GM06990 (cell line): ENCODE measurements around the gene RERE.

ENCODE experiments used
- DNase-seq: peaks from one replicate; pipeline ENCODE4 v3.0.0-alpha.2; 2011; ENCODE audit not compliant: insufficient read length; ENCODE audit errors: extremely low read depth
- H3K27me3 ChIP-seq: replicated peaks from 2 replicates; pipeline ENCODE4 v1.6.0; 2011; ENCODE audit warnings: low read length; ENCODE audit not compliant: control insufficient read depth, insufficient read depth
- H3K36me3 ChIP-seq: 2 replicates; pipeline ENCODE4 v1.5.1; 2011; ENCODE audit warnings: low read length; ENCODE audit not compliant: control insufficient read depth, insufficient read depth
- H3K4me3 ChIP-seq: replicated peaks from 2 replicates; pipeline ENCODE4 v1.5.1; 2011; ENCODE audit warnings: low read depth, mild to moderate bottlenecking, control low read depth, low read length
- TF ChIP-seq, protein P1 (sequence below): IDR thresholded peaks from 2 replicates; pipeline ENCODE4 v1.5.1; 2011; ENCODE audit warnings: low read length, control low read depth, mild to moderate bottlenecking, inconsistent platforms; ENCODE audit not compliant: insufficient read depth, poor library complexity, severe bottlenecking

The RERE gene

DNA sequence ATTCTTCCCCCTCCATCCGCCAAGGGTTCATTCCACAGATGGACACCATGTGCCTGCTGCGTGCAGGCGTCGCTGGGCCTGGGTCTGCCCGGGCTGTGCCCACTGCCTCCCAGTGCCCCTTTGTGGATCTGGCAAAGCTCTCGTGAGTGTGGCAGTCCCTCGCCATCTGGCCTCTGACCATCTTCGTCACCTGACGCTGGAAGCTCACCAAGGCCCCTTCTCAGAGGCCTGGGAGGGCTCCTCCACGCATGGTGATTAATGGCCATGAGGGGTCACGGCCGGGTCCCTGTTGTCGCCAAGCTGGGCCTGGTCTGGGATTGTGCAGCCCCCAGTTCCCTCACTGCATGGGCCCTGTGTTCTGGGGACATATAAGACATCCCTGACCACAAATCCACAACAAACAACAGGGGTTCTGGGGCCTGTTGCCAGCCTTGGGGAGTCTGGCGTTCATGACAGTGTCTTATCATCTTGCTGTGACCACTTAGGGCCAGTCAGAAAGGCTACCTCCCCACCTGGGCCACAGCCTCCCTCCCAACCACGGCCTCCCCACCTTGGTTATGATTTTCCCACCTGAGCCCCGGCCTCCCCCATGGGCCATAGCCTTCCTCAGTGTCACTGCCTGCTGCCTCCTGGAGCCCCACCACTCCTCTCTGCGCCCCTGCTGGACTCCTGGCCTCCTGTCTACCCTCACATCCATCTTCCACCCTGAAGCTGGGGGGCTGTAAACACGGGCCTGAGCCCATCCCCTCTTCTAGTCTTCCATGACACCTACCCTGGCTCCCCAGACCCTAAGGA is 471.6 kb downstream of the RERE start:
- TF ChIP-seq, protein P1, sequence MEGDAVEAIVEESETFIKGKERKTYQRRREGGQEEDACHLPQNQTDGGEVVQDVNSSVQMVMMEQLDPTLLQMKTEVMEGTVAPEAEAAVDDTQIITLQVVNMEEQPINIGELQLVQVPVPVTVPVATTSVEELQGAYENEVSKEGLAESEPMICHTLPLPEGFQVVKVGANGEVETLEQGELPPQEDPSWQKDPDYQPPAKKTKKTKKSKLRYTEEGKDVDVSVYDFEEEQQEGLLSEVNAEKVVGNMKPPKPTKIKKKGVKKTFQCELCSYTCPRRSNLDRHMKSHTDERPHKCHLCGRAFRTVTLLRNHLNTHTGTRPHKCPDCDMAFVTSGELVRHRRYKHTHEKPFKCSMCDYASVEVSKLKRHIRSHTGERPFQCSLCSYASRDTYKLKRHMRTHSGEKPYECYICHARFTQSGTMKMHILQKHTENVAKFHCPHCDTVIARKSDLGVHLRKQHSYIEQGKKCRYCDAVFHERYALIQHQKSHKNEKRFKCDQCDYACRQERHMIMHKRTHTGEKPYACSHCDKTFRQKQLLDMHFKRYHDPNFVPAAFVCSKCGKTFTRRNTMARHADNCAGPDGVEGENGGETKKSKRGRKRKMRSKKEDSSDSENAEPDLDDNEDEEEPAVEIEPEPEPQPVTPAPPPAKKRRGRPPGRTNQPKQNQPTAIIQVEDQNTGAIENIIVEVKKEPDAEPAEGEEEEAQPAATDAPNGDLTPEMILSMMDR, result no peak
- Histone ChIP-seq H3K36me3 (no peaks in the 10 kb centered on the region), H3K4me3 (no peak overlapping the region), H3K27me3 (no peaks in the 10 kb centered on the region)
- no peak for DNase-seq

DNA sequence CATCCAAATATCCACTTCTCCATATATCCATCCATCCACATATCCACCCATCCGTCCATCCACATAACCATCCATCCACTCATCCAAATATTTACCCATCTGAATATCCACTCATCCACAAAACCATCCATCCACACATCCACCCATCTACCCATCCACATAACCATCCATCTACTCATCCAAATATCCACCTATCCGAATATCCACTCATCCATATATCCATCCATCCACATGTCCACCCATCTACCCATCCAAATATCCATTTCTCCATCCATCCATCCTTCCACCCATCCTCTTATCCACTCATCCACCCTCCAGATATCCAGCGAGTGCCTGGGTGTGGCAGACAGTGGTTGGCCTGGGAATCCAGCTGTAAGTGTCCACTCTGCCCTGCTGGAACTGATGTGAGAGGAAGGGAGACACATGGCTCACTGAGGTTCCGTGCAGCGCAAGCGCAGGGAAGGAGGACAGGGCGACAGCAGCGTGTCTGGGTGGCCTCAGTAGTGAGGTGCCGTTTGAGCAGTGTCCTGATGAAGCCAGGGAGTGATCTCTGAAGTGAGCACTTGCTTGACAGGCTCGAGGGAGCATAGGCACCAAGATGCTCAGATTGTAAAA is 472.4 kb downstream of the RERE start:
- H3K27me3 ChIP-seq, result no peaks in the 10 kb centered on the region
- H3K36me3 ChIP-seq, result no peaks in the 10 kb centered on the region
- no peak overlapping the region for H3K4me3 ChIP-seq
- TF ChIP-seq, protein P1, result no peak
- no peak for DNase-seq

DNA sequence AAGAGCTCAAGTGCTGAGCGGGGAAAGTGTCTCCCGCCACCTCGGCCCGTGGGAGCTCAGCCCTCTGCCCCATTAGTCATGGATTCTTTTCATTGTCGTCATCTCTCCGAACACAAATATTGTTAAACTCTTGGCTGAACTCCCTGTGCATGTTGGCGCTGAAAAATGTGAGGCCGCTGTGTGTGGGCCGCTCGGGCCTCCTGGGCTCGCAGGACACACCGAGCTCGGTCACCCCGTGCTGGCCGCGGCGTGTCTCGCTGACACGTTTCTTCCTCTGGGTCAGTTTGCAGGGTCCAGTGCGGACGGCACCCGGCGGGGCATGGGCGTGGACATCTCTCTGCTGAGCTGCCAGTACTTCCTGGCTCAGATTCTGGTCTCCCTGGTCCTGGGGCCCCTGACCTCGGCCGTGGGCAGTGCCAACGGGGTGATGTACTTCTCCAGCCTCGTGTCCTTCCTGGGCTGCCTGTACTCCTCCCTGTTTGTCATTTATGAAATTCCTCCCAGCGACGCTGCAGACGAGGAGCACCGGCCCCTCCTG is 473.9 kb downstream of the RERE start:
- no peak overlapping the region for H3K4me3 ChIP-seq
- DNase-seq, result no peak
- H3K36me3 ChIP-seq, result no peaks in the 10 kb centered on the region
- no peaks in the 10 kb centered on the region for H3K27me3 ChIP-seq
- TF ChIP-seq, protein P1, result no peak

DNA sequence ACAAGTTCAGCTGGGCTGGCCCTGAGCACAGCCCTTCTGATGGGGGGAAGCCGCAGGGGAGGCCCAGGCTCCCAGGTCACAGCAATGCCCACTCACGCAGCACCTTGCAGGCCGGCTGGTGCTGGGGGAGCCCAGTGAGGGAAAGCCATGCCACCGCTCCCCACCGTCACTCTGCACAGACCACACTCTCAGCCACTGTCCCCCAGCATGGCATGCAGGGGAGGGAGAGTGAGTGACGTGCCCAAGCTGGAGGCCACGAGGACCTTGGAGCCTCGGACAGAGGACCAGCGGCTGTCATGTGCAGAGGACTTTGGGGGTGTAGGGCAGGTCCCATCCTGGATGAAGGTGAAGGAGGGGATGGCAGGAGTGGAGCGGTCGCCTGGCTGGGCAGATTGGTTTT is 474.4 kb downstream of the RERE start:
- DNase-seq, result no peak
- H3K4me3 ChIP-seq, result no peak overlapping the region

DNA sequence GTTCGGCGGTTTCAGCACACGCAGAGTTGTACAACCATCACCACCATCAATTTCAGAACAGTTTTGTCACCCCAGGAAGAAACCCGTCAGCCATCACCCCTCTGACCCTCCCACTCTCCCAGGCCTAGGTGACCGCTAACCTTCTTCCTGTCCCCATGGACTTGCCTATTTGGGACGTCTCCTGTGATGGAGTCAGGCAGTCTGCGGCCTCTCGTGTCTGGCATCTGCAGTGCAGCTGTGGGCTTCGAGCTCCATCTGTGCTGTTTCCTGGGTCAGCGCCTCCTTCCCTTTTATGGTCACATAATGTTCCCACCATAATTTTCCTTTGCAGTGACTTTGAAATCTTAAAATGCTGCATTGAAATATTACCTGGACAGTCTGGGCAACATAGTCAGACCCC is 475.1 kb downstream of the RERE start:
- Histone ChIP-seq H3K27me3 (no peaks in the 10 kb centered on the region), H3K36me3 (no peaks in the 10 kb centered on the region), H3K4me3 (no peak overlapping the region)
- TF ChIP-seq, protein P1, result no peak
- DNase-seq, result no peak

More for the DNA sequence above, 474.4 kb downstream of the RERE start:
- TF ChIP-seq, protein P1, result no peak
- no peaks in the 10 kb centered on the region for H3K27me3 ChIP-seq
- no peaks in the 10 kb centered on the region for H3K36me3 ChIP-seq
